NCI-H187 (cell line): ENCODE measurements around the gene GAS7.

Source experiments
- DNase-seq, 2 experiments: peaks; one replicate each; lab custom pipeline; 2025; lab: John Stamatoyannopoulos, UW

The GAS7 gene

GRCh38 chr17:10046786-10047785 is 151.3 kb downstream of the GAS7 start:
- DNase-seq = no peak

GRCh38 chr17:10045871-10046658 is 152.3 kb downstream of the GAS7 start:
- no peak for DNase-seq

DNA sequence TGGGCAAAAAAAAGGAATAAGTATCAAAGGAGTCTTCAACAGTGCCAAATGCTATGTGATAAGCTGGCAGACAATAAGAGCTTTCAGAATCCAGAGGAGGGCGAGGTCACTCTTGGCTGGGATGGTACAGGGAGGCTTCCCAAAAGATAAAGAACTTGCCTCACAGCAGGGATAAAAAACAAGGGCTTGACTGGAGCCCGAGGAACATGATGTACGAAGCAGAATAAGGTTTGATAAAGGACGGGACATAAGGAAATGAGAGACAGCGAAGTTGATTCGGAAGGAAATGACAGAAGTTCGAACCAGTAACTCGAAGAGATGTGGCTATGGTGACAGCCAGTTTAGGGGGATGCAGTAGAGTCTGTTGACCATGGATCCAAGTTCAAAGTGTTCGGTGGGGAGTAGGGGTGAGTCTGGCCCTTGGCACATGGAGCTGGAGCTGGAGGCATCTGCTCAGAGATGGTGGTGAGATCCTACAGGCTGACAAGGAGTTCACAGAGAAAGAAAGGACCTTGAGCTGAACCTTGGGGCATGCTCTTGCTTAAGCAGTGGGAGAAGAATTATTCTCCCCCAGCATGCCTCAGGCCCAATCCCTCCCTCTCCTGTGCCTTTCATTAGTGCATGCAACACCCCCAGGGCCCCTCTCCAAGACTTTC is 155.7 kb downstream of the GAS7 start:
- DNase-seq = no peak

DNA sequence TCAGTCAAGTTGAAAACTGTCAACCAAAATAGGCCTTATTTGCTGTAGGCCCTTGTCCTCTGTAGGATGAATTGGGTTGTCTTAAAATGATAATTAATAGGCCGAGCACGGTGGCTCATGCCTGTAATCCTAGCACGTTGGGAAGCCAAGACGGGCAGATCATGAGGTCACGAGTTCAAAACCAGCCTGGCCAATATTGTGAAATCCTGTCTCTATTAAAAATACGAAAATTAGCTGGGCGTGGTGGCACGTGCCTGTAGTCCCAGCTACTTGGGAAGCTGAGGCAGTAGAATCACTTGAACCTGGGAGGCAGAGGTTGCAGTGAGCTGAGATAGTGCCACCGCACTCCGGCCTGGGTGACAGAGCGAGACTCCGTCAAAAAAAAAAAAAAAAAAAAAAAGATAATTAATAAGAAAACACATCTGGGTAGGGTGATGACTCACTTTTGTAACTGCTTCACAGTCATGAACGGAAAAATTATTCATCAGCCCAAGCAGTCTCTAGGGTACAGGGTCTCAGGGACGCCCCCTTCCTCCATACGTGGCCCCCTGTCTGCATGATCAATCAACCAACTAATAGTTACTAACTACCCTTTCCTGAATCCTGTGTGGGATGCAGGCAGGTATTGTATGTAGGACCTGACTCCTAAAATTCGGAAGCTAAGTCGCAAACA is 156.4 kb downstream of the GAS7 start:
- DNase-seq = no peak

- DNase-seq = no peak
Observed at GRCh38 chr17:10041287-10041612, 157.2 kb downstream of the GAS7 start.

- no peak for DNase-seq
Observed at GRCh38 chr17:10036511-10037061, 161.8 kb downstream of the GAS7 start.

DNA sequence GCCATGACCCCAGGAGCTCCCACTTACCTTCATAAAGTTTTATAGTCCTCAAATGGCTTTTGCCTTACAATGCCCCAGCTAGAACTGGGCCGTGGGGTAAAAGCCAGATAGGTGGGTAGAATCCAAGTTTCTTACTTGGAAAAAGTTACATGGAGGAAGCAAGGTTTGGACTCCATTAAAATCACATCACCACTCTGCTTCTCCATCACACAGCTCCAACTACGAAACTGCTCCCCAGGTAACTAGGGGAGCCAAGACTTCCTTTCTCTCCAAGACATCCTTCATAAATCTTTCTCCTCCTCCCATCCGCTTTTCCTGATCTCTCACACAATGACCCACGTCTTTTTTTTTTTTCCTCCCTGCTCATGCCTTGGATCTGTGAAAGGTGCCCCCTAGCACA is 162.5 kb downstream of the GAS7 start:
- DNase-seq = no peak

- no peak for DNase-seq
Observed at GRCh38 chr17:10034719-10035475, 163.5 kb downstream of the GAS7 start.

DNA sequence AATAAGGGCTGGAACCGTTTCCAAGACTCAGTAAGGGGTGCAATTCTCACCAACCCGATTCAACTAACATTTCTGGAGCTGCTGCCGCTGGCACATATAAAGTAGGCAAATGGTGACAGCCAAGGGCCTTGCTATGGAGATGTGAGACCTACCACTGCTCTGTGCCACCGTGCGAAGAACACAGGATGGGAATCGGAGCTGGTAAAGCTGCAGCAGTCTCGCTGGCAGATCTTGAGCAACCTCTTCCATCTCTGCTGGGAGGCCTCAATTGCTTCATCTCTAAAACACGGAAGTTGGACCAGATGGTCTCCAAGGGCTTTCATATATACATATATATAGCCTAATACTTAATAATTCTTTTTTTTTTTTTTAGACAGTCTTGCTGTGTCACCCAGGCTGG is 164.4 kb downstream of the GAS7 start:
- no peak for DNase-seq

- DNase-seq = no peak
Observed at GRCh38 chr17:10033449-10033848, 165.0 kb downstream of the GAS7 start.

DNA sequence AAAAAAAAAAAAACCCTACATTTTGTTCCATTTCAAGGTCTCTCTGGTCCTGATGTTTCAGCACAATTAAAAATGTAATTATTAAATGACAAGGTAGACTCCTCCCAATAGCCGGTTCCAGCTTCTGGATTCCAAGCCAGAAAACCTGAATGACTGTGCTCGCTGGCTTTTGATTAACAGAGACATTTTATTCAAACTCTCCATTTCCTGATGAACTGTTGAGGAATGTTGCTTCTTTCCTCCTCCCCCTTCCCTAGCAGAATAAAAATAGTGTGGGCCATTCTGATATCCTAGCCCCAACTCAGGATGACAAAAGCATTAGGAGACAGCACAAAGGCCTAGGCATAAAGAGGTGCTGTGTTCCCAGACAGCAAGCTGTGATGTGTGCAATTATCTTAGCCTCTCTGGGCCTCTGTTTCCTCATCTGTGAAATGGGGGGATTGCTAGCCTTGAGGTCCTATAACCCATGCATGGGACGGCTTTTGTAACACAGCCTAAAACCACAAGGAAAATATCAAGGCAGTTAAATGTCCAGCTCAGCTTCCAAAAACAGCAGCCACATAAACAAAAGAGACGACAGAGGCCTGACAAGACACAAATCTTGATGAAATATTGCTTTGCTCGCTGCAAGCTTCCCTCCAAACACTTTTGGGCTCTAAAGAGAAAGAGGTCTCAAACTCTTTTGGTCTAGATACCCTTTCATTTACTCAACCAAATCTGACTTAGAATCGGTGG is 166.1 kb downstream of the GAS7 start:
- no peak for DNase-seq

DNA sequence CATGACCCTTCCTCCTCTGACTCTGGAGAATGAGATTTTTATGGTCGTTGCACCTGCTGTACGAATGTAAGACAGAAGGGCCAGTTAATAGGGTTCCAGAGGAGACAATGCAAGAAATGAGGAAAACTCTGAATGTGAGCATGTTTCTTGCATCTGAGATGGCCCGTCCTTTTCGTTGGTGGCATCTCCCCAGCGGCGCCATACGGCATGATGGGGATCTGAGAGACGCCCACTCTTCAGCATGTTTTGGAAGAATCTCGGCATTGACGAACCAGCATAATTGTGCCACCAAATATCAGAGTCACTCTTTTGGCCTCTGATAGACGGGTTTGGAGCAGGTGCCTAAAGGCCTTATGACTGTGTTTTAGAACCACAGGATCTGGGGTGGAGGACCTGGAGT is 166.8 kb downstream of the GAS7 start:
- DNase-seq = no peak

GRCh38 chr17:10031127-10031526 is 167.3 kb downstream of the GAS7 start:
- DNase-seq = no peak

- no peak for DNase-seq
Observed at GRCh38 chr17:10029129-10029528, 169.3 kb downstream of the GAS7 start.

- DNase-seq = no peak
Observed at GRCh38 chr17:10025976-10026901, 172.2 kb downstream of the GAS7 start.

DNA sequence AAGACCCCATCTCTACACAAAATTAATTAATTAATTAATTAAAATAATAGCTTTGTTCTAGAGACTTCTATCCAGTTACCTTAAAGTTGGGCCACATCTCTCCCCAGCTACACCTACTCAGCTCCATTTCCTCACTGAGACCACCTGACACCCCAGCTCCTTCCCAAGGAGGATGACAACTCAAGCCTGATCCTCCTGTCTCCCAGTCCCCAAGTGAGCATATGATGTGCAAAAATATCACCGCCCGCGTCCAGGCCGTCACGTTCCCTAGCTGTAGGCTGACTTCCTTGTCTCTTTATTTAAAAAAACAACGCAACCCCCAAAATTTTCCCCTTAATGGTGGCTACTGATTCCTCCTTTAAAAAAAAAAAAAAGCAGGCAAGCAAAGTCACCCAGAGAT is 173.2 kb downstream of the GAS7 start:
- DNase-seq = no peak

DNA sequence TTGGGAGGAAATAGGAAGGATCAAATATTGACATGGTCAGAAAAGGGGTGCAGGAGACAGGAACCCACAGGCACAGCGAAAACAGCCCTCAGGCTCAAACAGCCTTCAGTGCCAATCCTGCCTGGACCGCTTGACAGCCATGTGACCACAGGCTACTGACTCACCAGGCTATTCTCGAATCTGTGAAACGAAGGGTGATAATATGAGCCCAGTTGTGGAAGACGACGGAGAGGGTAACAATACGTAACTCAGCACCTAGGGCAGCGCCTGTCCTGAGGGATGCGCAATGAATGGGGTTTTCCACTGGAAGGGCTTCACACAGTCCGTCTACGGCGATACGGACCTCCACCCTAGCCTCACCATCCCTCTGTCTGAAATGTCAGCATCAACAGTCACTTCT is 176.0 kb downstream of the GAS7 start:
- DNase-seq = no peak

DNA sequence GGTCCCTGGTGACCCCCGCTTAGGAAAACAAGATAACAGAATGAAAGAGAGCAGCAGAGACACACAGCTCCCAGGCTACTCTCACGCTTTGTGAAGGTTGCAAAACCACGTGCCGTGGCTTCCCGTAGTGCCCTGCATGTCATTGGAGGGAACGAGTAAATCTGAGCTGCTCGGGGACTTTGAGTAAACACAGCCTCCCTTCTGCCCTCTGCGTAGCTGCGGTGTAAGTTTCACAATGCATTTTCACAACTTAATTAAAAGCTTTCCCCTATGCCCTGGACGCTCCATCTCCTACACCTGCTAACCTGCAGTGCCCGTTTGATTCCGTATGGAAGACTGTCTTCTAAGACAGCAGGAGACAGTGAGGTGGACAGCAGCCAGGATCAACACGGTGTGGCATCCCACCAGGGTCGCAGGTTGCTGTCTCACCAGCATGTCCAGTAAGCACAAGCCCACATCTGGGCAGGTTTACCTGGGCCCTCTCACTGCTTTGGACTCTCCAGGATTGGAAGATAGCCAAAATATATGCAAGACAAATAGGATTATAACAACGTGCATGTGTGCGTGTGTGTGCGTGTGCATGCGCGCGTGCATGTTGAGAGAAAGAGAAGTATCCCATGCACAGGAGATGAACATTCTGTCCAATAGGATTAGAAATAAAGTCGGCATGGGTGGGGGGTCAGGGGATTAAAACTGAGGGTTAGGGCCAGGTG is 177.0 kb downstream of the GAS7 start:
- no peak for DNase-seq
